Measurements from ENCODE around the gene ADGRB2.

The ADGRB2 gene

GRCh38 chr1:31793586-31794285, 29.6 kb upstream of the ADGRB2 start:
- no peak for DNase-seq
- in situ Hi-C loops (cut with HindIII; ENCODE audit: low pct_ligation_motif_present, low sequenced_read_pairs): no loop called here
- Histone ChIP-seq H3K36me3 (replicated peaks) (peaks cover 41% of the 10 kb centered on the region), H3K4me3 (ENCODE audit: low read depth, low read length) (no peak overlapping the region), H3K27me3 (replicated peaks) (no peaks in the 10 kb centered on the region), H3K27ac (no peak overlapping the region)
- TF ChIP-seq, protein P1, sequence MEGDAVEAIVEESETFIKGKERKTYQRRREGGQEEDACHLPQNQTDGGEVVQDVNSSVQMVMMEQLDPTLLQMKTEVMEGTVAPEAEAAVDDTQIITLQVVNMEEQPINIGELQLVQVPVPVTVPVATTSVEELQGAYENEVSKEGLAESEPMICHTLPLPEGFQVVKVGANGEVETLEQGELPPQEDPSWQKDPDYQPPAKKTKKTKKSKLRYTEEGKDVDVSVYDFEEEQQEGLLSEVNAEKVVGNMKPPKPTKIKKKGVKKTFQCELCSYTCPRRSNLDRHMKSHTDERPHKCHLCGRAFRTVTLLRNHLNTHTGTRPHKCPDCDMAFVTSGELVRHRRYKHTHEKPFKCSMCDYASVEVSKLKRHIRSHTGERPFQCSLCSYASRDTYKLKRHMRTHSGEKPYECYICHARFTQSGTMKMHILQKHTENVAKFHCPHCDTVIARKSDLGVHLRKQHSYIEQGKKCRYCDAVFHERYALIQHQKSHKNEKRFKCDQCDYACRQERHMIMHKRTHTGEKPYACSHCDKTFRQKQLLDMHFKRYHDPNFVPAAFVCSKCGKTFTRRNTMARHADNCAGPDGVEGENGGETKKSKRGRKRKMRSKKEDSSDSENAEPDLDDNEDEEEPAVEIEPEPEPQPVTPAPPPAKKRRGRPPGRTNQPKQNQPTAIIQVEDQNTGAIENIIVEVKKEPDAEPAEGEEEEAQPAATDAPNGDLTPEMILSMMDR (IDR thresholded peaks at IDR 0.05; ENCODE audit: low read depth, low read length, missing control alignments): no peak

GRCh38 chr1:31793086-31793485, 28.9 kb upstream of the ADGRB2 start:
- H3K27me3 ChIP-seq (replicated peaks): no peaks in the 10 kb centered on the region
- DNase-seq: no peak
- H3K27ac ChIP-seq: no peak overlapping the region
- peaks cover 41% of the 10 kb centered on the region for H3K36me3 ChIP-seq (replicated peaks)
- no peak overlapping the region for H3K4me3 ChIP-seq (ENCODE audit: low read depth, low read length)
- TF ChIP-seq, protein P1 (IDR thresholded peaks at IDR 0.05; ENCODE audit: low read depth, low read length, missing control alignments): no peak
- in situ Hi-C loops (cut with HindIII; ENCODE audit: low pct_ligation_motif_present, low sequenced_read_pairs): no loop called here

GRCh38 chr1:31792541-31792940, 28.4 kb upstream of the ADGRB2 start:
- H3K4me3 ChIP-seq (ENCODE audit: low read depth, low read length): no peak overlapping the region
- peaks cover 41% of the 10 kb centered on the region for H3K36me3 ChIP-seq (replicated peaks)
- H3K27me3 ChIP-seq (replicated peaks): no peaks in the 10 kb centered on the region
- no peak for DNase-seq
- TF ChIP-seq, protein P1 (IDR thresholded peaks at IDR 0.05; ENCODE audit: low read depth, low read length, missing control alignments): no peak
- in situ Hi-C loops (cut with HindIII; ENCODE audit: low pct_ligation_motif_present, low sequenced_read_pairs): no loop called here
- no peak overlapping the region for H3K27ac ChIP-seq

GRCh38 chr1:31792116-31792515, 28.0 kb upstream of the ADGRB2 start:
- Histone ChIP-seq H3K27ac (no peak overlapping the region), H3K4me3 (ENCODE audit: low read depth, low read length) (no peak overlapping the region), H3K27me3 (replicated peaks) (no peaks in the 10 kb centered on the region), H3K36me3 (replicated peaks) (peaks cover 41% of the 10 kb centered on the region)
- TF ChIP-seq, protein P1 (IDR thresholded peaks at IDR 0.05; ENCODE audit: low read depth, low read length, missing control alignments): no peak
- no peak for DNase-seq
- in situ Hi-C loops (cut with HindIII; ENCODE audit: low pct_ligation_motif_present, low sequenced_read_pairs): no loop called here

GRCh38 chr1:31791131-31791858, 27.2 kb upstream of the ADGRB2 start:
- no peak for DNase-seq
- Histone ChIP-seq H3K27ac (no peak overlapping the region), H3K27me3 (replicated peaks) (no peaks in the 10 kb centered on the region), H3K4me3 (ENCODE audit: low read depth, low read length) (no peak overlapping the region), H3K36me3 (replicated peaks) (peaks cover 39% of the 10 kb centered on the region)
- TF ChIP-seq, protein P1 (IDR thresholded peaks at IDR 0.05; ENCODE audit: low read depth, low read length, missing control alignments): no peak
- in situ Hi-C loops (cut with HindIII; ENCODE audit: low pct_ligation_motif_present, low sequenced_read_pairs): no loop called here
